Bronchial epithelial cell (primary cell): Measurements from ENCODE around the gene SLC2A9. TPM values are rescaled to one million over a fixed set of nuclear protein-coding genes. Genes with fewer than 3 reads are reported as not detected.

Experiments used
- DNase-seq: peaks from one replicate; pipeline ENCODE4 v3.0.0-alpha.2; 2010; ENCODE audit warnings: low read depth
- FAIRE-seq: peaks from 2 replicates; lab custom pipeline; 2011; peaks lifted over from hg19 to GRCh38; lab: Jason Lieb, UNC
- H3K27me3 ChIP-seq: 2 replicates; pipeline ENCODE4 v1.5.1; 2011; ENCODE audit warnings: low read length; ENCODE audit not compliant: control insufficient read depth, insufficient read depth
- H3K36me3 ChIP-seq: 2 replicates; pipeline ENCODE4 v1.5.1; 2011; ENCODE audit warnings: low read length; ENCODE audit not compliant: control insufficient read depth, insufficient read depth
- H3K4me3 ChIP-seq: 2 replicates; pipeline ENCODE4 v1.5.1; 2011; ENCODE audit warnings: mild to moderate bottlenecking, low read depth, low read length, control low read depth
- CTCF ChIP-seq: IDR thresholded peaks from 2 replicates; pipeline ENCODE4 v1.5.1; 2011; ENCODE audit warnings: mild to moderate bottlenecking, moderate library complexity, low read length, control low read depth, inconsistent platforms; ENCODE audit not compliant: insufficient read depth, severe bottlenecking
- total RNA-seq: library from RNA; depleted of rRNA; stranded (reverse); fragments of >200 nt; gene quantifications from 2 replicates; pipeline ENCODE4 v1.2.1, GENCODE V29; 2014

Gene SLC2A9
- total RNA-seq, 1 donor from 2014 or later = 29.7 TPM

- TF ChIP-seq CTCF = no peak
- DNase-seq (peak; percentile 84), FAIRE-seq (no peak)
- no peak overlapping the region for H3K4me3 ChIP-seq
- H3K36me3 ChIP-seq = no peaks in the 10 kb centered on the region
- H3K27me3 ChIP-seq = no peaks in the 10 kb centered on the region
These were observed 33.3 kb upstream of the SLC2A9 start for GRCh38 chr4:10054571-10055041.

- TF ChIP-seq CTCF = no peak
- FAIRE-seq (no peak), DNase-seq (no peak)
- H3K27me3 ChIP-seq = no peaks in the 10 kb centered on the region
- no peak overlapping the region for H3K4me3 ChIP-seq
- H3K36me3 ChIP-seq = no peaks in the 10 kb centered on the region
These were observed 32.5 kb upstream of the SLC2A9 start for GRCh38 chr4:10053635-10054453.

GRCh38 chr4:10051517-10052135, 30.3 kb upstream of the SLC2A9 start:
- DNase-seq (no peak), FAIRE-seq (no peak)
- no peak for TF ChIP-seq CTCF
- no peaks in the 10 kb centered on the region for H3K36me3 ChIP-seq
- no peaks in the 10 kb centered on the region for H3K27me3 ChIP-seq
- no peak overlapping the region for H3K4me3 ChIP-seq

- Histone ChIP-seq H3K27me3 (no peaks in the 10 kb centered on the region), H3K36me3 (no peaks in the 10 kb centered on the region), H3K4me3 (no peak overlapping the region)
- no peak for TF ChIP-seq CTCF
- no peak for FAIRE-seq
- no peak for DNase-seq
These were observed 29.4 kb upstream of the SLC2A9 start for GRCh38 chr4:10050721-10051120.

GRCh38 chr4:10050261-10050661, 29.0 kb upstream of the SLC2A9 start:
- no peak overlapping the region for H3K4me3 ChIP-seq
- no peak for TF ChIP-seq CTCF
- peak; percentile 53 for DNase-seq
- no peak for FAIRE-seq
- H3K36me3 ChIP-seq = no peaks in the 10 kb centered on the region
- no peaks in the 10 kb centered on the region for H3K27me3 ChIP-seq
